Anterior cingulate cortex (tissue), 58 donors: ENCODE results near the gene MYL7.
A peak's percentile ranks its signal among the peaks of the same experiment; 100 is the strongest.
"Not testable (repeated sequence)": the region's sequence is repeated elsewhere in the genome, so short reads cannot be mapped to it uniquely, and the experiment has no call there.

Experiments
- DNase-seq, 58 donors: peaks; one replicate each; lab custom pipeline; 2025; lab: John Stamatoyannopoulos, UW

Gene MYL7

GRCh38 chr7:44172803-44173424 is 31.8 kb upstream of the MYL7 start:
- DNase-seq = no peak

- no peak for DNase-seq
These were observed 31.2 kb upstream of the MYL7 start for GRCh38 chr7:44172352-44172751.

DNA sequence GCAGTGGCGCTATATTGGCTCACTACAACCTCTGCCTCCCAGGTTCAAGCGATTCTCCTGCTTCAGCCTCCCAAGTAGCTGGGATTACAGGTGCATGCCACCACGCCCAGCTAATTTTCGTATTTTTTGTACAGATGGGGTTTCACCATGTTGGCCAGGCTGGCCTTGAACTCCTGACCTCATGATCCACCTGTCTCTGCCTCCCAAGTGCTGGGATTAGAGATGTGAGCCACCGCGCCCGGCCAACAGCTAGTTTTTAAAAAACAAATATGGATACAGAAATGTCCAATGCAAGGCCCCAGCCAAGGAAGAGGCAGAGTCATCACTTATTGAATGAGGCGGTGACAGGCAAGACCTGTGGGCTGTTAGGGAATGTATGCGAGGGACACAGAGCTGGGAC is 30.8 kb upstream of the MYL7 start:
- DNase-seq = not testable (repeated sequence)

GRCh38 chr7:44167920-44168319 is 26.8 kb upstream of the MYL7 start:
- no peak for DNase-seq

DNA sequence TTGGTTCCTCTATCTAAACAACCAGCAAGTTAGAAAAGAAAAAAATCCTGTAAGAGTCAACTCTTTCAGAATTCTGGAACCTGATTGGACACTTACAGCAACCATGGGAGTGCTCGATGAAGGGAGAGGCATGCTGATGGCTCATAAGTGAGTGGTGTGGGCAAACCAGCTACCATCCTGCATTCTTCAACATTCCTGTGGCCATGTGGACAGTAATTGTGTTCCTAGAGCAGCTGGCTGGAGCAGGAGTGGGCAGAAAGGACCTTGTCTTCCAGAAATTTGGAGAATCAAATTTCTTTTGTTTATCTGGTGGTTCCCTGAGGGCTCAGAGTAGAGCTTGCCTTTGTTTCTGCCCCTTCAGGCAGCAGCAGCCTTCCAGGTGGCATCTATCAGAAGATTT is 22.5 kb upstream of the MYL7 start:
- no peak for DNase-seq

- DNase-seq = no peak
These were observed 21.8 kb upstream of the MYL7 start for GRCh38 chr7:44162785-44163395.

- DNase-seq = no peak
These were observed 21.0 kb upstream of the MYL7 start for GRCh38 chr7:44162179-44162578.

- no peak for DNase-seq
These were observed 20.2 kb upstream of the MYL7 start for GRCh38 chr7:44161371-44161770.

GRCh38 chr7:44159824-44160630 is 18.9 kb upstream of the MYL7 start:
- no peak for DNase-seq

- peak in 28 of 58 donors; percentile 8 to 80 (median 36) for DNase-seq
These were observed 17.9 kb upstream of the MYL7 start for GRCh38 chr7:44158873-44159631.

GRCh38 chr7:44158096-44158872 is 17.2 kb upstream of the MYL7 start:
- DNase-seq = no peak

DNA sequence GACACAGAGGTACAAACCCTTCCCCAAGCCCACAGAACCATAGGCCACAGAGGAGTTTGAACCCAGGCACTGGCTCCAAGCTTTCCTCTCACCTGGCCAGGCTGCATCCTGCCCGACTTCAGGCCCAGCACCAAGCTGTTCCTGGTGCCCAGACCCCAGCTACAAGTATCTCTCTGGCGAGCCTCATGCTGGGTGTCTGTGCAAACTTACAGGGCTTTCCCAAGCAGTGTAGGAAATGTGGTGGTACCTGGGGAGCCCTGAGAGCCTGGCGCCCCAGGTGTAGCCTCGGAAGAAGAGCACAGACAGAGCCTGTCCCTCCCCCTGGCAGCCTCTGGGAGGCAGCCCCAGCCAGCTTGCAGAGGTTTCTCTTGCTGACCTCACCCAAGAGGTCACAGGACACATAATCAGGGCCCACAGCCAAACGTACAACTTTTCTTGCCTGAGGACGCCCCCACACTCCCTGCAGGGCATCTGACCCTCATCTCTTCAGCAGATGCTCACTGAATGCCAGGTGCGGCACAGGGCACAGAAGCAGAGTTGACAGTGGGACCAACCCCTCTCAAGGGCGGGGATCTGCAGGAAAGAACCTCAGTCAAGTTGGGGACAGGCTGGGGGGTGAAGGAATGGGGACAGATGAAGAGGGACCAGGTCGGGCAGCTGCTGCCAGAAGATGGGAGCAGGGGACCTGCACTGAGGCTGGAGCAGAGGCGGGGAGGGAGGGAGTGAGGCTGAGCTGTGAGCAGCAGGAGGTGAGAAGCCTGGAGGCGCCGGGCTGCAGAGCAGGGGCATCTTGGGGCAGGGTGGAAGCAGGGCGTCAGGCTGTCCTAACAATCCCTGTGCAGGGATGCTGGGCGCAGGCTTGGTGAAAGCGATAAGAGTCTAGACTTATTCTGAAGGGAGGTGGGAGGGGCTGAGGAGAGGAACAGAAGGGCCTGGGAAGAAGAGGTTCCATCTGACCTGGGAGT is 16.3 kb upstream of the MYL7 start:
- no peak for DNase-seq

GRCh38 chr7:44156453-44157010 is 15.4 kb upstream of the MYL7 start:
- no peak for DNase-seq

DNA sequence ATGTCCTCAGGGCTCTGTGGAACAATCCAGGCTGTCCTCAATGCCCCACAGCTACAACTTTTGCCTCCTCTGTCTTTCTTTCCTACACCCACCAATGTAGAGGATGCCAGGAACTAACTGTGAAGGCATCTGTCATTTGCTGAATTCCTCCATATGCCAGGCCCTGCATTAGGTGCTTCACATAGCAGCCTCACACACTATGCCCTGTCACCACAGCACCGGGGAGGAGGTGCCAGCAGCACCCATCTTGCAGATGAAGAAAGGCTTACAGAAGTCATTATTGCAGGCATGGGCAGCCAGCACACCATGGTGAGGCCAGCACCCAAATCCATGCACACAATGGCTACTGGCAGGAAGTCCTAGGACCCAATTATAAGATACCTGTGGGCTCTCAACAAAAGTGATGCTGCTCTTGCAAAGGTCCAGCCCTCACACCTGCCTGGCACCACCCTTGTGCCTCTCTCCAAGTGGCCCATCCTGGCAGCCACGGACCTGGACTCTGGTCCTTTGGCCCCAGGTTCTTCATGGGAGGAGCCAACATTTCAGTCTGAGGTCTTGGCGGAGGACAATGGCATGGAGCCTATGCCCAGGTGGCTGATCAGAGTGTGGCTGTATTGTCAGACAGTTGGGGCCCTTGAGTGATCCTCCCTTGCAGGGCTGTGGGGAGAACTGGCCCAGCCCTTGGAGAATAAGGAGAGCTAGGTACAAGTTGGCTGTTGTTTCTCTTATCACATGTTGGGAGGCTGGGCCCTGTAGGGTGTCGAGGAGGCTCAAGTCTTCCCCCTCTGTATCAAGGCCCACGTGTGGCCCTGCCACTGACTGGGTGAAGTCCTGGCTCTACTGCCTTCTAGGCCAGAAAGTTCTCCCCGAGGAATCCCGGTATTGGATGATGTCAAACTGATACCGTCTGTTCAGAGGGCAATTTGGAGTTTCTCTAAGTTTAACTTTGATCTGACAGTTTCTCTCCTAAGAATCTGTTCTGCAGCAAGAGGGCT is 14.4 kb upstream of the MYL7 start:
- DNase-seq = peak in 20 of 58 donors; percentile 4 to 57 (median 38)

- DNase-seq = no peak
These were observed 13.6 kb upstream of the MYL7 start for GRCh38 chr7:44154703-44155102.

- DNase-seq = no peak
These were observed 12.8 kb upstream of the MYL7 start for GRCh38 chr7:44153948-44154335.
